ENCODE results near the gene RTEL1. TPM values are rescaled to one million over a fixed set of nuclear protein-coding genes. Genes with fewer than 3 reads are reported as not detected.

RTEL1 gene
- total RNA-seq, 4 donors from 2014 or later, result 11.6 to 32.8 (median 22.9) TPM

GRCh38 chr20:63651942-63652191 lies 6.2 kb upstream of the RTEL1 start:
- no peak for TF ChIP-seq CTCF (IDR thresholded peaks at IDR 0.05; ENCODE audit: low read depth)

GRCh38 chr20:63652192-63652980 lies 5.7 kb upstream of the RTEL1 start:
- TF ChIP-seq CTCF (IDR thresholded peaks at IDR 0.05; ENCODE audit: low read depth), result no peak

- no peak for TF ChIP-seq CTCF (IDR thresholded peaks at IDR 0.05; ENCODE audit: low read depth)
Measured at GRCh38 chr20:63653041-63653973, 4.8 kb upstream of the RTEL1 start, which contains the start of gene STMN3. Gene STMN3 (minus strand): TSS chr20:63653424. CDS start chr20:63653345, 79 bp downstream.

- TF ChIP-seq CTCF (IDR thresholded peaks at IDR 0.05; ENCODE audit: low read depth), result no peak
Measured at GRCh38 chr20:63653974-63654668, 4.0 kb upstream of the RTEL1 start.

- TF ChIP-seq CTCF (IDR thresholded peaks at IDR 0.05; ENCODE audit: low read depth), result no peak
Measured at GRCh38 chr20:63655249-63655648, 2.9 kb upstream of the RTEL1 start.

GRCh38 chr20:63656451-63656850 lies 1.7 kb upstream of the RTEL1 start:
- TF ChIP-seq CTCF (IDR thresholded peaks at IDR 0.05; ENCODE audit: low read depth), result no peak
